OCI-LY7 (cell line): Measurements from ENCODE around the gene SPRED2. TPM values are rescaled to one million over a fixed set of nuclear protein-coding genes. Genes with fewer than 3 reads are reported as not detected.

Experiments
- BruUV-seq: library from RNA; stranded (reverse); fragments of 400-500 nt; replicated peaks from 2 replicates; lab custom pipeline; 2021; lab: Mats Ljungman, UMichigan
- CTCF ChIA-PET: fragments of 300-600 bp; sonication (Branson Sonifier 250); formaldehyde crosslinking; loops from one replicate; lab custom pipeline; 2022; ENCODE audit warnings: antibody characterized with exemption; ENCODE audit not compliant: unreplicated experiment; lab: Charles Lee
- POLR2A ChIA-PET: fragments of 300-600 bp; sonication (Branson Sonifier 250); formaldehyde crosslinking; loops from one replicate; lab custom pipeline; 2022; ENCODE audit warnings: antibody characterized with exemption; lab: Charles Lee
- DNase-seq: peaks from one replicate; pipeline ENCODE4 v3.0.0-alpha.2; 2015; ENCODE audit warnings: low spot score
- H2AFZ ChIP-seq: fragments of 200-600 bp; sonication (generic), shearing (Covaris generic); 2 replicates; pipeline ENCODE4 v1.6.1; 2014; ENCODE audit warnings: mild to moderate bottlenecking, antibody characterized with exemption, low read length, moderate library complexity
- H3K27ac ChIP-seq: fragments of 200-600 bp; sonication (generic); 2 replicates; pipeline ENCODE4 v1.5.1; 2014; ENCODE audit warnings: mixed run types, low read depth, mild to moderate bottlenecking, moderate library complexity, low read length, inconsistent platforms; ENCODE audit not compliant: poor library complexity, severe bottlenecking
- H3K36me3 ChIP-seq: fragments of 200-600 bp; sonication (generic); 2 replicates; pipeline ENCODE4 v1.6.1; 2014; ENCODE audit warnings: mild to moderate bottlenecking, antibody characterized with exemption, low read length, moderate library complexity, mixed read lengths; ENCODE audit not compliant: insufficient read depth
- H3K4me1 ChIP-seq: fragments of 200-600 bp; sonication (generic); 2 replicates; pipeline ENCODE4 v1.5.1; 2014; ENCODE audit warnings: mild to moderate bottlenecking, low read length; ENCODE audit not compliant: insufficient read depth, poor library complexity, severe bottlenecking
- H3K4me2 ChIP-seq: fragments of 200-600 bp; sonication (generic); 2 replicates; pipeline ENCODE4 v1.6.1; 2014; ENCODE audit warnings: mild to moderate bottlenecking, low read length
- H3K4me3 ChIP-seq: fragments of 200-600 bp; sonication (generic); 2 replicates; pipeline ENCODE4 v1.5.1; 2014; ENCODE audit warnings: mild to moderate bottlenecking, low read depth, low read length; ENCODE audit not compliant: poor library complexity, severe bottlenecking
- H3K79me2 ChIP-seq: fragments of 200-600 bp; sonication (generic); 2 replicates; pipeline ENCODE4 v1.6.1; 2016; ENCODE audit warnings: low read depth, mild to moderate bottlenecking, low read length, moderate library complexity, mixed read lengths; ENCODE audit not compliant: insufficient read depth
- H3K9me2 ChIP-seq: fragments of 200-600 bp; sonication (generic); 2 replicates; pipeline ENCODE4 v1.6.1; 2016; ENCODE audit warnings: mild to moderate bottlenecking, low read length, mixed read lengths; ENCODE audit not compliant: insufficient read depth
- H3K9me3 ChIP-seq: fragments of 200-600 bp; sonication (generic); 2 replicates; pipeline ENCODE4 v1.6.1; 2014; ENCODE audit warnings: mild to moderate bottlenecking, mixed run types, low read length, mixed read lengths
- H4K20me1 ChIP-seq: fragments of 200-600 bp; sonication (generic); 2 replicates; pipeline ENCODE4 v1.6.1; 2014; ENCODE audit warnings: mild to moderate bottlenecking, antibody characterized with exemption, low read length, moderate library complexity, mixed read lengths; ENCODE audit not compliant: insufficient read depth
- CTCF ChIP-seq: fragments of 200-600 bp; sonication (generic); conservative IDR thresholded peaks from 2 replicates; pipeline ENCODE4 v1.5.1; 2014; ENCODE audit warnings: mild to moderate bottlenecking, antibody characterized with exemption, low read length, moderate library complexity, mixed read lengths
- EZH2phosphoT487 ChIP-seq: fragments of 200-600 bp; sonication (generic); IDR thresholded peaks from 2 replicates; pipeline ENCODE4 v1.6.1; 2018; ENCODE audit warnings: low read depth, borderline replicate concordance, mild to moderate bottlenecking, mixed run types, antibody characterized with exemption, low read length, moderate library complexity, mixed read lengths
- intact Hi-C: fragments of 100-400 bp; cut with micrococcal nuclease; formaldehyde crosslinking; loops from one replicate; pipeline ENCODE4 v1.10.0; 2022; ENCODE audit not compliant: unreplicated experiment
- total RNA-seq, 2 experiments: library from RNA; depleted of rRNA in 1 of 2; stranded (reverse); fragments of >200 nt in 1 of 2; shearing (Covaris generic) in 1 of 2; gene quantifications; 2 replicates each; pipeline ENCODE4 v1.2.3, GENCODE V29; 2014 to 2022

SPRED2 gene
- total RNA-seq, 2 experiments from 2014 or later = 8.0 to 49.1 TPM

GRCh38 chr2:65357095-65357958 lies 75.1 kb downstream of the SPRED2 start:
- Histone ChIP-seq H3K79me2 (peaks cover 90% of the 10 kb centered on the region), H3K4me2 (peak overlapping the region; percentile 60), H4K20me1 (no peaks in the 10 kb centered on the region), H3K4me3 (peak overlapping the region; percentile 5), H3K4me1 (peaks cover 99% of the 10 kb centered on the region), H3K27ac (peak overlapping the region; percentile 36), H3K36me3 (no peaks in the 10 kb centered on the region; the same call in 1 of the 2 replicates), H2AFZ (no peak overlapping the region), H3K9me3 (no peaks in the 10 kb centered on the region), H3K9me2 (no peaks in the 10 kb centered on the region)
- DNase-seq = peak; percentile 37
- no TSS peak for BruUV-seq
- ChIA-PET CTCF (interaction anchor here (1.0 to 1.5 kb wide), 2 partner anchors 9 to 26 kb away, joined by 4 read pairs; no protein-coding TSS in a partner anchor), POLR2A (interaction anchor here (0.9 to 4.0 kb wide), 6 partner anchors 10 to 130 kb away, joined by 4 to 21 read pairs (median 4); partner anchors contain the start of gene ACTR2)
- no peak for TF ChIP-seq EZH2phosphoT487
- TF ChIP-seq CTCF = no peak
- intact Hi-C loops = no loop called here

GRCh38 chr2:65355186-65355831 lies 77.1 kb downstream of the SPRED2 start:
- Histone ChIP-seq H3K4me2 (peak overlapping the region; percentile 50), H3K9me3 (no peaks in the 10 kb centered on the region), H3K36me3 (no peaks in the 10 kb centered on the region; the same call in 1 of the 2 replicates), H3K27ac (no peak overlapping the region), H2AFZ (no peak overlapping the region), H3K4me3 (no peak overlapping the region), H4K20me1 (no peaks in the 10 kb centered on the region), H3K9me2 (no peaks in the 10 kb centered on the region), H3K79me2 (peaks cover 88% of the 10 kb centered on the region), H3K4me1 (peaks cover 100% of the 10 kb centered on the region)
- no peak for DNase-seq
- no TSS peak for BruUV-seq
- POLR2A ChIA-PET = interaction anchor here (0.8 kb wide), 1 partner anchor 10 kb away, joined by 3 read pairs; no protein-coding TSS in a partner anchor
- CTCF ChIA-PET = no interaction called here
- TF ChIP-seq EZH2phosphoT487 = no peak
- TF ChIP-seq CTCF = no peak
- intact Hi-C loops = no loop called here
